IMR-90 (cell line): Measurements from ENCODE around the gene EIF2B4. TPM values are rescaled to one million over a fixed set of nuclear protein-coding genes. Genes with fewer than 3 reads are reported as not detected.
"Not testable (repeated sequence)": the region's sequence is repeated elsewhere in the genome, so short reads cannot be mapped to it uniquely, and the experiment has no call there.

Source experiments
- ATAC-seq: fragments of 200-7000 bp; cut with Tn5 transposase; 2 replicates; pipeline ENCODE4 v1.9.1; 2020; ENCODE audit warnings: low read depth, mild to moderate bottlenecking, moderate library complexity
- BruUV-seq: library from RNA; stranded (reverse); fragments of 400-500 nt; replicated peaks from 2 replicates; lab custom pipeline; 2021; lab: Mats Ljungman, UMichigan
- CTCF ChIA-PET: fragments of 300-600 bp; formaldehyde crosslinking; extraction: SDS; loops from one replicate; lab custom pipeline; 2021; ENCODE audit warnings: antibody characterized with exemption; lab: Yijun Ruan, JAX
- POLR2A ChIA-PET: fragments of 300-600 bp; sonication (Branson Sonifier 250); formaldehyde crosslinking; loops from one replicate; lab custom pipeline; 2022; ENCODE audit warnings: antibody characterized with exemption; ENCODE audit not compliant: unreplicated experiment; lab: Charles Lee
- DNase-seq: peaks from one replicate; pipeline ENCODE4 v3.0.0; 2013
- H2AFZ ChIP-seq: replicated peaks from 2 replicates; pipeline ENCODE3; 2013; ENCODE audit warnings: low read length, mild to moderate bottlenecking; ENCODE audit not compliant: poor library complexity
- H2AK5ac ChIP-seq: 2 replicates; pipeline ENCODE4 v1.6.1; 2013; ENCODE audit warnings: low read depth, low read length, inconsistent platforms
- H2AK9ac ChIP-seq: replicated peaks from 2 replicates; pipeline ENCODE3; 2013; ENCODE audit warnings: mild to moderate bottlenecking, low read depth, low read length, moderate library complexity; ENCODE audit not compliant: poor library complexity
- H2BK120ac ChIP-seq: 2 replicates; pipeline ENCODE4 v1.6.1; 2013; ENCODE audit warnings: low read depth, low read length, inconsistent platforms
- H2BK15ac ChIP-seq: 3 replicates; pipeline ENCODE4 v1.6.1; 2013; ENCODE audit warnings: low read depth, low read length, inconsistent platforms
- H2BK20ac ChIP-seq: 2 replicates; pipeline ENCODE4 v1.6.1; 2013; ENCODE audit warnings: low read depth, mild to moderate bottlenecking, inconsistent platforms, low read length, moderate library complexity
- H2BK5ac ChIP-seq: 2 replicates; pipeline ENCODE4 v1.6.1; 2013; ENCODE audit warnings: mild to moderate bottlenecking, low read depth, low read length, inconsistent platforms; ENCODE audit not compliant: poor library complexity, severe bottlenecking
- H3K14ac ChIP-seq: replicated peaks from 2 replicates; pipeline ENCODE4 v1.6.1; 2013; ENCODE audit warnings: low read depth, low read length, inconsistent platforms
- H3K18ac ChIP-seq: 2 replicates; pipeline ENCODE4 v1.6.1; 2013; ENCODE audit warnings: low read depth, low read length, control low read depth
- H3K23ac ChIP-seq: 2 replicates; pipeline ENCODE4 v1.6.1; 2013; ENCODE audit warnings: low read depth, low read length, inconsistent platforms
- H3K27ac ChIP-seq: 2 replicates; pipeline ENCODE4 v1.5.1; 2013; ENCODE audit warnings: mild to moderate bottlenecking, control low read depth, low read length; ENCODE audit not compliant: insufficient read depth
- H3K27me3 ChIP-seq: 2 replicates; pipeline ENCODE4 v1.6.1; 2013; ENCODE audit warnings: low read length; ENCODE audit not compliant: control insufficient read depth, insufficient read depth
- H3K36me3 ChIP-seq: 2 replicates; pipeline ENCODE4 v1.6.1; 2013; ENCODE audit warnings: low read length, mixed read lengths; ENCODE audit not compliant: control insufficient read depth, insufficient read depth
- H3K4ac ChIP-seq: 2 replicates; pipeline ENCODE4 v1.6.1; 2013; ENCODE audit warnings: low read depth, low read length, inconsistent platforms
- H3K4me1 ChIP-seq: 2 replicates; pipeline ENCODE4 v1.6.1; 2013; ENCODE audit warnings: low read length, mixed read lengths; ENCODE audit not compliant: control insufficient read depth, insufficient read depth
- H3K4me2 ChIP-seq: 2 replicates; pipeline ENCODE4 v1.6.1; 2013; ENCODE audit warnings: low read depth, mild to moderate bottlenecking, control low read depth, low read length, moderate library complexity
- H3K4me3 ChIP-seq: 2 replicates; pipeline ENCODE4 v1.5.1; 2013; ENCODE audit warnings: low read depth, mild to moderate bottlenecking, control low read depth, low read length, moderate library complexity; ENCODE audit not compliant: insufficient read depth
- H3K56ac ChIP-seq: 2 replicates; pipeline ENCODE4 v1.6.1; 2013; ENCODE audit warnings: low read length, inconsistent platforms; ENCODE audit not compliant: insufficient read depth; ENCODE audit errors: extremely low read depth
- H3K79me1 ChIP-seq, 2 experiments: 2 replicates each; pipeline ENCODE4 v1.6.1; 2013; ENCODE audit warnings: low read length in 2 of 2, inconsistent platforms in 1 of 2, low read depth in 1 of 2
- H3K9ac ChIP-seq: 2 replicates; pipeline ENCODE4 v1.6.1; 2013; ENCODE audit warnings: low read depth, low read length, control low read depth
- H3K9me1 ChIP-seq: 2 replicates; pipeline ENCODE4 v1.6.1; 2013; ENCODE audit warnings: low read length, inconsistent platforms; ENCODE audit not compliant: insufficient read depth
- H3K9me3 ChIP-seq: 2 replicates; pipeline ENCODE4 v1.6.1; 2013; ENCODE audit warnings: low read length; ENCODE audit not compliant: control insufficient read depth, insufficient read depth
- H4K20me1 ChIP-seq: 2 replicates; pipeline ENCODE4 v1.6.1; 2013; ENCODE audit warnings: low read length, inconsistent platforms; ENCODE audit not compliant: insufficient read depth
- H4K5ac ChIP-seq: 2 replicates; pipeline ENCODE4 v1.6.1; 2013; ENCODE audit warnings: mild to moderate bottlenecking, low read depth, low read length, control low read depth
- H4K8ac ChIP-seq, 2 experiments: 2 replicates each; pipeline ENCODE4 v1.6.1; 2013; ENCODE audit warnings: low read depth in 2 of 2, low read length in 2 of 2, control low read depth in 1 of 2, inconsistent platforms in 1 of 2
- H4K91ac ChIP-seq: 2 replicates; pipeline ENCODE4 v1.6.1; 2013; ENCODE audit warnings: low read depth, low read length, inconsistent platforms; ENCODE audit not compliant: insufficient read depth
- NFE2L2 ChIP-seq: fragments of 150-350 bp; IDR thresholded peaks from 2 replicates; pipeline ENCODE4 v1.6.1; 2016; ENCODE audit warnings: low read depth, mild to moderate bottlenecking, low read length
- RCOR1 ChIP-seq: IDR thresholded peaks from 2 replicates; pipeline ENCODE4 v1.6.1; 2012; ENCODE audit warnings: mild to moderate bottlenecking, low read length, improper control_type of control experiment; ENCODE audit not compliant: insufficient replicate concordance
- SMC3 ChIP-seq: fragments of 150-350 bp; IDR thresholded peaks from 2 replicates; pipeline ENCODE4 v1.6.1; 2016; ENCODE audit warnings: low read depth, mild to moderate bottlenecking, antibody characterized with exemption, low read length, moderate library complexity
- WGBS, 2 experiments: methylation state at CpG; one replicate each; pipeline versions ENCODE4 v1.1.5 to v1.1.7; 2013; ENCODE audit warnings: missing lambda C conversion rate in 2 of 2; ENCODE audit not compliant: insufficient read length in 1 of 2; ENCODE audit errors: extremely low coverage in 2 of 2; 5-methylcytosine and 5-hydroxymethylcytosine counted together
- dilution Hi-C: fragments of 300-500 bp; cut with HindIII; formaldehyde crosslinking; loops from one replicate; pipeline ENCODE4 v1.14.3; 2018; ENCODE audit warnings: low sequenced_read_pairs; ENCODE audit not compliant: unreplicated experiment
- in situ Hi-C: fragments of 300-500 bp; cut with MboI; formaldehyde crosslinking; loops from 3 replicates; pipeline ENCODE4 v1.14.3; 2019; ENCODE audit warnings: low sequenced_read_pairs, inconsistent platforms, mixed read lengths
- intact Hi-C: fragments of 100-400 bp; cut with micrococcal nuclease; formaldehyde crosslinking; loops from 2 replicates; pipeline ENCODE4 v1.10.0; 2022
- polyA plus RNA-seq, 3 experiments: library from polyadenylated mRNA; depleted of rRNA; stranded (reverse); fragments of >200 nt; gene quantifications; 2 replicates each; pipeline ENCODE4 v1.2.3, GENCODE V29; 2012; ENCODE audit warnings: low replicate concordance in 1 of 3
- total RNA-seq: library from RNA; depleted of rRNA; stranded (reverse); fragments of >200 nt; gene quantifications from 2 replicates; pipeline ENCODE4 v1.2.3, GENCODE V29; 2012

EIF2B4 gene
- total and polyA plus RNA-seq, 2 of the 4 experiments (the other 2 are of a cell fraction) = 40.3 to 47.9 TPM

- ChIA-PET POLR2A (no interaction called here), CTCF (interaction anchor here (0.6 kb wide), 1 partner anchor 16 kb away, joined by 3 read pairs; no protein-coding TSS in a partner anchor)
- Histone ChIP-seq H3K36me3 (no peaks in the 10 kb centered on the region), H3K4me2 (peak overlapping the region; percentile 35; the same call in 1 of the 2 replicates), H2BK20ac (no peak overlapping the region), H3K79me1 (peaks cover 21 to 50% of the 10 kb centered on the region in 2 experiments), H3K9me3 (no peaks in the 10 kb centered on the region), H3K27me3 (no peaks in the 10 kb centered on the region), H4K91ac (no peak overlapping the region), H3K4me1 (peaks cover 8% of the 10 kb centered on the region), H4K5ac (no peak overlapping the region), H2BK15ac (no peak overlapping the region), H3K23ac (0 out of 2 replicates have a peak overlapping the region, but pooled peaks have one; percentile 45), H2BK120ac (no peak overlapping the region), H2AK5ac (peak overlapping the region; percentile 24; the same call in 1 of the 2 replicates), H3K18ac (no peak overlapping the region), H3K27ac (no peak overlapping the region), H2BK5ac (peak overlapping the region; percentile 33), H3K14ac (no peak overlapping the region), H3K9ac (no peak overlapping the region), H3K4me3 (no peak overlapping the region), H3K9me1 (no peaks in the 10 kb centered on the region; the same call in 1 of the 2 replicates), H2AK9ac (peak overlapping the region; percentile 50), H4K20me1 (no peaks in the 10 kb centered on the region; the same call in 1 of the 2 replicates), H3K4ac (no peak overlapping the region), H2AFZ (no peak overlapping the region), H4K8ac (no peak overlapping the region), H3K56ac (no peak overlapping the region)
- no TSS peak for BruUV-seq
- dilution Hi-C loops (no loop called here), in situ Hi-C loops (no loop called here), intact Hi-C loops (no loop called here)
- ATAC-seq (no peak), DNase-seq (peak; percentile 58)
- 80% methylated on average over 1 of the region's 7 CpGs; no CpG with 5 or more reads in 1 of the 2 experiments for WGBS, 2 experiments
- TF ChIP-seq RCOR1 (no peak), SMC3 (no peak), NFE2L2 (no peak)
Measured at GRCh38 chr2:27353762-27354596, 16.2 kb downstream of the EIF2B4 start.

- H3K18ac ChIP-seq, H3K4me3 ChIP-seq, H2AFZ ChIP-seq, in situ Hi-C loops, H2BK20ac ChIP-seq, H3K9me3 ChIP-seq, DNase-seq, BruUV-seq, H3K27ac ChIP-seq, CTCF ChIA-PET, H3K23ac ChIP-seq, H3K14ac ChIP-seq, H2BK15ac ChIP-seq, H3K56ac ChIP-seq, H4K91ac ChIP-seq, H3K9ac ChIP-seq, H4K8ac ChIP-seq, H2BK120ac ChIP-seq, H4K20me1 ChIP-seq, H4K5ac ChIP-seq, intact Hi-C loops, H3K9me1 ChIP-seq, H3K4me2 ChIP-seq, POLR2A ChIA-PET, dilution Hi-C loops, H3K4me1 ChIP-seq, H2AK9ac ChIP-seq, H3K27me3 ChIP-seq, H3K36me3 ChIP-seq, H2BK5ac ChIP-seq, ATAC-seq, H3K4ac ChIP-seq, H2AK5ac ChIP-seq: not testable (repeated sequence)
- WGBS, 2 experiments = no CpG with 5 or more reads among the region's 5 CpGs
- H3K79me1 ChIP-seq = peaks cover 24 to 51% of the 10 kb centered on the region in 2 experiments
Measured at GRCh38 chr2:27353386-27353761, 16.8 kb downstream of the EIF2B4 start.
